Fibroblast of villous mesenchyme (primary cell): ENCODE measurements around the gene NME4. TPM values are rescaled to one million over a fixed set of nuclear protein-coding genes. Genes with fewer than 3 reads are reported as not detected.

Experiments
- DNase-seq: peaks from one replicate; pipeline ENCODE4 v3.0.0-alpha.2; 2010; ENCODE audit warnings: low read depth
- H3K4me3 ChIP-seq: 2 replicates; pipeline ENCODE4 v1.5.1; 2011; ENCODE audit warnings: low read depth, mild to moderate bottlenecking, low read length
- CTCF ChIP-seq: IDR thresholded peaks from 2 replicates; pipeline ENCODE4 v1.5.1; 2012; ENCODE audit warnings: low read depth, mild to moderate bottlenecking, low read length; ENCODE audit not compliant: insufficient read depth
- total RNA-seq: library from RNA; depleted of rRNA; stranded (reverse); fragments of >200 nt; gene quantifications from 2 replicates; pipeline ENCODE4 v1.2.3, GENCODE V29; 2012

Gene NME4
- total RNA-seq, 1 donor = 126 TPM

- no peak for TF ChIP-seq CTCF
- DNase-seq = no peak
- H3K4me3 ChIP-seq = no peak overlapping the region
Observed at GRCh38 chr16:379183-379960, 17.6 kb upstream of the NME4 start.

- no peak for TF ChIP-seq CTCF
- H3K4me3 ChIP-seq = peak overlapping the region; percentile 74
- no peak for DNase-seq
Observed at GRCh38 chr16:379961-380761, 16.8 kb upstream of the NME4 start.

GRCh38 chr16:380762-381011 is 16.3 kb upstream of the NME4 start:
- no peak for TF ChIP-seq CTCF
- peak overlapping the region; percentile 74 for H3K4me3 ChIP-seq
- DNase-seq = no peak

GRCh38 chr16:381012-381788 is 15.8 kb upstream of the NME4 start:
- no peak for TF ChIP-seq CTCF
- peak overlapping the region; percentile 74 for H3K4me3 ChIP-seq
- no peak for DNase-seq

GRCh38 chr16:381789-382717 is 14.9 kb upstream of the NME4 start, which contains the start of gene PGAP6:
PGAP6 (minus strand) TSS chr16:381978; CDS start chr16:381821, 157 bp downstream.
- DNase-seq = peak; percentile 53
- no peak for TF ChIP-seq CTCF
- H3K4me3 ChIP-seq = peak within 1 kb of the TSS; percentile 76
